Measurements from ENCODE around the gene TRIM31.
A peak's percentile ranks its signal among the peaks of the same experiment; 100 is the strongest.

TRIM31 gene

GRCh38 chr6:30061858-30062458, 50.9 kb downstream of the TRIM31 start:
- H3K27ac ChIP-seq, result peak overlapping the region; percentile 87
- peak; percentile 20; the same call in 1 of the 2 replicates for TF ChIP-seq ZFX (IDR thresholded peaks at IDR 0.05)
- TF ChIP-seq CTCF (conservative IDR thresholded peaks at IDR 0.05), result no peak

GRCh38 chr6:30061092-30061857, 51.6 kb downstream of the TRIM31 start, which contains the start of gene POLR1H:
POLR1H (plus strand) TSS chr6:30061265; CDS start chr6:30061525, 260 bp downstream.
- TF ChIP-seq CTCF (conservative IDR thresholded peaks at IDR 0.05), result no peak
- TF ChIP-seq ZFX (IDR thresholded peaks at IDR 0.05), result peak; percentile 44; the same call in 1 of the 2 replicates
- peak within 1 kb of the TSS; percentile 87 for H3K27ac ChIP-seq

- TF ChIP-seq CTCF (conservative IDR thresholded peaks at IDR 0.05) (no peak), ZFX (IDR thresholded peaks at IDR 0.05) (no peak)
- peak overlapping the region; percentile 87 for H3K27ac ChIP-seq
Observed at GRCh38 chr6:30060606-30061091, 52.2 kb downstream of the TRIM31 start.

- no peak overlapping the region for H3K27ac ChIP-seq
- TF ChIP-seq CTCF (conservative IDR thresholded peaks at IDR 0.05) (no peak), ZFX (IDR thresholded peaks at IDR 0.05) (no peak)
Observed at GRCh38 chr6:30055513-30055912, 57.4 kb downstream of the TRIM31 start.

- no peak for TF ChIP-seq CTCF (conservative IDR thresholded peaks at IDR 0.05)
- TF ChIP-seq ZFX (IDR thresholded peaks at IDR 0.05), result no peak
- no peak overlapping the region for H3K27ac ChIP-seq
Observed at GRCh38 chr6:30053682-30054081, 59.2 kb downstream of the TRIM31 start.

Measured in C4-2B (cell line).